ACHN (cell line): Measurements from ENCODE around the gene E4F1.
"Not testable (repeated sequence)": the region's sequence is repeated elsewhere in the genome, so short reads cannot be mapped to it uniquely, and the experiment has no call there.

ENCODE experiments used
- DNase-seq: peaks from one replicate; pipeline ENCODE4 v3.0.0-alpha.2; 2015
- in situ Hi-C: cut with HindIII; loops from 2 replicates; pipeline ENCODE4 v1.10.0; 2017; ENCODE audit warnings: low sequenced_read_pairs, low pct_ligation_motif_present, low pct_unique_long_range_greater_than_20kb

E4F1 gene

GRCh38 chr16:2258530-2258929, 35.1 kb downstream of the E4F1 start:
- in situ Hi-C loops, DNase-seq: not testable (repeated sequence)

GRCh38 chr16:2260250-2260649, 36.9 kb downstream of the E4F1 start:
- no peak for DNase-seq
- in situ Hi-C loops, result no loop called here

- in situ Hi-C loops, DNase-seq: not testable (repeated sequence)
Observed at GRCh38 chr16:2263026-2263425, 39.6 kb downstream of the E4F1 start.

GRCh38 chr16:2266887-2267286, 43.5 kb downstream of the E4F1 start:
- in situ Hi-C loops, result not testable (repeated sequence)
- DNase-seq, result peak; percentile 37

- DNase-seq, in situ Hi-C loops: not testable (repeated sequence)
Observed at GRCh38 chr16:2267505-2267912, 44.1 kb downstream of the E4F1 start.

GRCh38 chr16:2267913-2268666, 44.7 kb downstream of the E4F1 start, which contains the start of gene RNPS1:
TSS of gene RNPS1 (minus strand) at chr16:2268126. CDS start at chr16:2264643, 3,483 bp downstream.
- DNase-seq, result peak; percentile 98
- in situ Hi-C loops, result no loop called here

GRCh38 chr16:2270070-2270462, 46.7 kb downstream of the E4F1 start:
- no peak for DNase-seq
- in situ Hi-C loops, result no loop called here

GRCh38 chr16:2270588-2271470, 47.4 kb downstream of the E4F1 start:
- DNase-seq, result no peak
- in situ Hi-C loops, result no loop called here

- in situ Hi-C loops, result no loop called here
- no peak for DNase-seq
Observed at GRCh38 chr16:2271848-2272461, 48.6 kb downstream of the E4F1 start.

GRCh38 chr16:2273484-2273883, 50.1 kb downstream of the E4F1 start:
- in situ Hi-C loops, result no loop called here
- no peak for DNase-seq

- in situ Hi-C loops, result no loop called here
- no peak for DNase-seq
Observed at GRCh38 chr16:2273931-2274330, 50.5 kb downstream of the E4F1 start.

- in situ Hi-C loops, result no loop called here
- DNase-seq, result no peak
Observed at GRCh38 chr16:2275476-2276367, 52.3 kb downstream of the E4F1 start.

GRCh38 chr16:2276368-2277195, 53.2 kb downstream of the E4F1 start:
- in situ Hi-C loops, result no loop called here
- DNase-seq, result no peak

GRCh38 chr16:2277466-2278271, 54.3 kb downstream of the E4F1 start:
- DNase-seq, result no peak
- in situ Hi-C loops, result no loop called here

- in situ Hi-C loops, result no loop called here
- DNase-seq, result peak; percentile 15
Observed at GRCh38 chr16:2278272-2278608, 54.8 kb downstream of the E4F1 start.

- in situ Hi-C loops, result no loop called here
- no peak for DNase-seq
Observed at GRCh38 chr16:2278956-2279800, 55.8 kb downstream of the E4F1 start.
